Endodermal cell (in vitro differentiated cells): ENCODE data around the gene GRM7. TPM values are rescaled to one million over a fixed set of nuclear protein-coding genes. Genes with fewer than 3 reads are reported as not detected.

Experiments used
- DNase-seq: peaks from one replicate; pipeline ENCODE4 v3.0.0-alpha.2; 2017
- H3K27ac ChIP-seq: 2 replicates; pipeline ENCODE4 v1.5.1; 2013; ENCODE audit warnings: mild to moderate bottlenecking, low read depth, low read length, moderate library complexity
- H3K27me3 ChIP-seq: 2 replicates; pipeline ENCODE4 v1.6.1; 2013; ENCODE audit warnings: mild to moderate bottlenecking, low read length, moderate library complexity; ENCODE audit not compliant: insufficient read depth, control insufficient read depth, poor library complexity, severe bottlenecking
- H3K36me3 ChIP-seq: 2 replicates; pipeline ENCODE4 v1.7.0; 2013; ENCODE audit warnings: mild to moderate bottlenecking, low read length, moderate library complexity; ENCODE audit not compliant: control insufficient read depth, insufficient read depth
- H3K4me1 ChIP-seq: one replicate; pipeline ENCODE4 v1.7.0; 2013; ENCODE audit warnings: low read length; ENCODE audit not compliant: control insufficient read depth, insufficient read depth
- H3K4me3 ChIP-seq: 2 replicates; pipeline ENCODE4 v1.5.1; 2013; ENCODE audit warnings: mild to moderate bottlenecking, low read length, moderate library complexity
- H3K9ac ChIP-seq: 2 replicates; pipeline ENCODE4 v1.6.1; 2013; ENCODE audit warnings: mild to moderate bottlenecking, low read length, moderate library complexity; ENCODE audit not compliant: poor library complexity, severe bottlenecking; ENCODE audit errors: extremely low read depth
- H3K9me3 ChIP-seq: 2 replicates; pipeline ENCODE4 v1.6.1; 2013; ENCODE audit warnings: mild to moderate bottlenecking, low read length, moderate library complexity; ENCODE audit not compliant: control insufficient read depth
- H3K27ac Mint-ChIP-seq: 2 replicates; pipeline ENCODE4 v1.8.0; 2020; ENCODE audit warnings: mixed read lengths
- H3K27me3 Mint-ChIP-seq: 2 replicates; pipeline ENCODE4 v1.8.0; 2021; ENCODE audit warnings: mild to moderate bottlenecking, mixed read lengths; ENCODE audit not compliant: insufficient read depth
- H3K36me3 Mint-ChIP-seq: 2 replicates; pipeline ENCODE4 v1.8.0; 2020; ENCODE audit warnings: low read depth, mixed read lengths
- H3K4me1 Mint-ChIP-seq: 2 replicates; pipeline ENCODE4 v1.8.0; 2020; ENCODE audit warnings: mixed read lengths
- H3K4me3 Mint-ChIP-seq: 2 replicates; pipeline ENCODE4 v1.8.0; 2020; ENCODE audit warnings: mild to moderate bottlenecking, moderate library complexity, mixed read lengths
- H3K9me3 Mint-ChIP-seq: 2 replicates; pipeline ENCODE4 v1.8.0; 2020; ENCODE audit warnings: mild to moderate bottlenecking, mixed read lengths
- WGBS, 2 experiments: methylation state at CpG; one replicate each; pipeline versions ENCODE4 v1.1.5 to v1.1.7; 2013; ENCODE audit warnings: missing lambda C conversion rate in 2 of 2, mixed read lengths in 1 of 2; ENCODE audit not compliant: insufficient coverage in 1 of 2, insufficient read length in 1 of 2; 5-methylcytosine and 5-hydroxymethylcytosine counted together
- total RNA-seq, 2 donors: library from RNA; stranded (reverse); fragmentation: NEBNext Ultra II Directional in 1 of 2; extraction: Animal tissue kit (Norgen Biotek cat#: 25700) in 1 of 2; gene quantifications; 2 replicates in 1 of 2; 3 replicates in 1 of 2; pipeline ENCODE4 v1.2.1, GENCODE V29; 2021
- TF ChIP-seq, protein P1 (sequence below): fragments of 200-600 bp; sonication (generic); conservative IDR thresholded peaks from 2 replicates; pipeline ENCODE4 v1.5.0; 2021; ENCODE audit warnings: antibody characterized with exemption, mild to moderate bottlenecking

The GRM7 gene
- total RNA-seq, 2 donors from 2014 or later = 0.11 to 0.73 TPM

DNA sequence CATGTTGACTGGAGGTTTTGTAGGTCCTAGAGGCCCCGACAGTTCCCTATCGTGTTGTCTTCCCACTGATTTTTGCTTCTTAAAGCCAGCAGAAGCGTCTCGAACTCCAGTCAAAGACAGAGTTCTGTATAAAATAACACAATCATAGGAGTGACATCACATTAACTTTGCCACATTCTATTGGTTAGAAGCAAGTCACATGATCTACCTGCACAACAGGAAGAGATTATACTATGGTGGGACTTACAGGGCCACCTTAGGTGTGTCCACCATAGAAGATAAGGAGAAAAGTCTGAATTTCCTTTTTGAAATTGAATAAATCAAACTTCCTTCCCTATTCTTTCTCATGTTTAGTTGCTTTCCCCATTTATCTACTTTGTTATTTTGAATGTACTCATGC lies 365.5 kb downstream of the GRM7 start:
- Histone ChIP-seq H3K27ac (no peak overlapping the region), H3K9me3 (no peaks in the 10 kb centered on the region), H3K9ac (no peak overlapping the region), H3K36me3 (no peaks in the 10 kb centered on the region), H3K4me3 (no peak overlapping the region), H3K27me3 (no peaks in the 10 kb centered on the region), H3K4me1 (no peaks in the 10 kb centered on the region)
- DNase-seq = no peak
- Mint-ChIP-seq H3K27me3 (no peaks in the 10 kb centered on the region), H3K4me1 (peaks cover 6% of the 10 kb centered on the region), H3K27ac (no peak overlapping the region), H3K4me3 (no peak overlapping the region), H3K36me3 (no peaks in the 10 kb centered on the region), H3K9me3 (no peaks in the 10 kb centered on the region)
- 93 to 97% methylated on average over 3 to 4 of the region's 4 CpGs for WGBS, 2 experiments
- TF ChIP-seq, protein P1, sequence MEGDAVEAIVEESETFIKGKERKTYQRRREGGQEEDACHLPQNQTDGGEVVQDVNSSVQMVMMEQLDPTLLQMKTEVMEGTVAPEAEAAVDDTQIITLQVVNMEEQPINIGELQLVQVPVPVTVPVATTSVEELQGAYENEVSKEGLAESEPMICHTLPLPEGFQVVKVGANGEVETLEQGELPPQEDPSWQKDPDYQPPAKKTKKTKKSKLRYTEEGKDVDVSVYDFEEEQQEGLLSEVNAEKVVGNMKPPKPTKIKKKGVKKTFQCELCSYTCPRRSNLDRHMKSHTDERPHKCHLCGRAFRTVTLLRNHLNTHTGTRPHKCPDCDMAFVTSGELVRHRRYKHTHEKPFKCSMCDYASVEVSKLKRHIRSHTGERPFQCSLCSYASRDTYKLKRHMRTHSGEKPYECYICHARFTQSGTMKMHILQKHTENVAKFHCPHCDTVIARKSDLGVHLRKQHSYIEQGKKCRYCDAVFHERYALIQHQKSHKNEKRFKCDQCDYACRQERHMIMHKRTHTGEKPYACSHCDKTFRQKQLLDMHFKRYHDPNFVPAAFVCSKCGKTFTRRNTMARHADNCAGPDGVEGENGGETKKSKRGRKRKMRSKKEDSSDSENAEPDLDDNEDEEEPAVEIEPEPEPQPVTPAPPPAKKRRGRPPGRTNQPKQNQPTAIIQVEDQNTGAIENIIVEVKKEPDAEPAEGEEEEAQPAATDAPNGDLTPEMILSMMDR = no peak

DNA sequence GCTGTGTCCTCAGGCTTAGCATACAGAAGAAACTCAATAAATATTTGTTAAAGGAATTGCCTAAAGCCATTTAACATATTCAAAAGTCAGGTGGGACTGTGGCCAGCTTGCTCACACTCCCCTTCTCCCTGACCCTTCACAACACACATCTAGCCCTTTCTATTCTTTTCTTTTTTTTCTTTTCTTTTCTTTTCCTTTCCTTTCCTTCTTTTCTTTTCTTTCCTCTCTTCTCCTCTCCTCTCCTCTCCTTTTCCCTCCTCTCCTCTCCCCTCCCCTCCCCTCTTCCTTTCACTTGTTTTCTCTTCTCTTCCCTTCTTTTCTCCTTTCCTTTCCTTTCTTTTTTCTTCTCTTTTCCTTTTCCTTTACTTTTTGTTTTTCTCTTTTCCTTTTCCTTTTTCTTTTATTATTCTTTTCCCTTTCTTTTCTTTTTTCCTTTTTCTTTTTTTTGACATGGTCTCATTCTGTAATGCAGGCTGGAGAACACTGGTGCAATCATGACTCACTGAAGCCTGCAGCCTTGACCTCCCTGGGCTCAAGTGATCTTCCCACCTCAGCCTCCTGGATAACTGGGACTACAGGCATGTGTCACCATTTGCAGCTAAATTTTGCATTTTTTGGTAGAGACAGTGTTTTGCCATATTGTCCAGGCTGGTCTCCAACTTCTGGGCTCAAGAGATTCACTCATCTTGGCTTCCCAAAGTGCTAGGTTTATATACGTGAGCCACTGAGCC lies 377.8 kb downstream of the GRM7 start:
- Histone ChIP-seq H3K4me3 (no peak overlapping the region), H3K27me3 (no peaks in the 10 kb centered on the region), H3K4me1 (peaks cover 11% of the 10 kb centered on the region), H3K36me3 (no peaks in the 10 kb centered on the region), H3K9ac (no peak overlapping the region), H3K9me3 (no peaks in the 10 kb centered on the region), H3K27ac (no peak overlapping the region)
- Mint-ChIP-seq H3K4me3 (no peak overlapping the region), H3K36me3 (no peaks in the 10 kb centered on the region), H3K27me3 (no peaks in the 10 kb centered on the region), H3K27ac (no peak overlapping the region), H3K4me1 (peaks cover 10% of the 10 kb centered on the region), H3K9me3 (no peaks in the 10 kb centered on the region)
- TF ChIP-seq, protein P1 = no peak
- DNase-seq = no peak
- WGBS, 2 experiments = 75 to 97% methylated on average over 1 of the region's 1 CpG

DNA sequence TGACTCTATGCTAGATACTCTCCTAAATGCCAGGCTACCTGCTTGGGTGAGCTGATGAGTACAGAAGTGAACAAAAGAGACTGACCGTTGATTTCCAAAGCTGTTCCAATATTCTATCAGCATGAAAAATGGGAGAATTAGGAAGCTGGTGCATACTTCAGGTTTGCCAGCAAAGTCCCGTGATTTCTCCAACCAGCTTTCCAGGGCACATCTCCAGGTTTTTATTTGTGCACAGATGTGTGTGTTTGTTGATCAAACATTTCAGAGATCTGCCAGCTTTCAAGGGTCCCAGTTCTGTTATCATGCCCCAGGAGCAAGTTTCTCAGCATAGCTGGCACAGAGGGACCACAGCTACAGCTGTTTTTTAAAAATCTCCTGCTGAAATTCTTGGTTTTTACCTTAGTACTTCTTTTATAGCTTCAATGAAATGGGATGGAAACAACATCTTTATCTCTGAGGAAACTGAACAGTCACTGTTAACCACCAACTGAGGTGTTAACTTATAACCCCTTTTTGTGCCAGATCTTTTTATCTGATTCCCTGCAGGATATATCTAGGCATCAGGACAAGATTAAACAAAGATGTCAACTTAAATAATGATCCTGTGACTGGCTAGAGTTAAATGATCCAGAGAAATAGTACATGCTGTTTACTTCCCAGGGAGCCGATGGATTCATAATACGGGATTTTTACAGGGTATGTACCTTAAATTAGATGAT lies 380.8 kb downstream of the GRM7 start:
- Mint-ChIP-seq H3K27me3 (no peaks in the 10 kb centered on the region), H3K4me1 (peaks cover 10% of the 10 kb centered on the region), H3K36me3 (no peaks in the 10 kb centered on the region), H3K4me3 (no peak overlapping the region), H3K27ac (no peak overlapping the region), H3K9me3 (no peaks in the 10 kb centered on the region)
- WGBS, 2 experiments = 89 to 92% methylated on average over 3 to 4 of the region's 4 CpGs
- Histone ChIP-seq H3K27me3 (no peaks in the 10 kb centered on the region), H3K9ac (no peak overlapping the region), H3K4me3 (peak overlapping the region; percentile 12), H3K4me1 (peaks cover 11% of the 10 kb centered on the region), H3K36me3 (no peaks in the 10 kb centered on the region), H3K9me3 (no peaks in the 10 kb centered on the region), H3K27ac (no peak overlapping the region)
- TF ChIP-seq, protein P1 = no peak
- DNase-seq = no peak
